HepG2 (cell line): ENCODE measurements around the gene PALM2AKAP2. TPM values are rescaled to one million over a fixed set of nuclear protein-coding genes. Genes with fewer than 3 reads are reported as not detected.

ENCODE experiments used
- ARID5B ChIP-seq: IDR thresholded peaks from 2 replicates; pipeline ENCODE4 v1.4.0; 2020; ENCODE audit warnings: mild to moderate bottlenecking, missing genetic modification reagents
- ATF3 ChIP-seq: sonication (generic); formaldehyde crosslinking; IDR thresholded peaks from 2 replicates; pipeline ENCODE4 v1.4.0; 2020; ENCODE audit warnings: missing genetic modification reagents
- CBX5 ChIP-seq: sonication (generic); formaldehyde crosslinking; IDR thresholded peaks from 2 replicates; pipeline ENCODE4 v1.4.0; 2020; ENCODE audit warnings: missing genetic modification reagents, borderline replicate concordance
- HOXA7 ChIP-seq: sonication (generic); formaldehyde crosslinking; IDR thresholded peaks from 2 replicates; pipeline ENCODE4 v1.8.1; 2022; ENCODE audit warnings: mild to moderate bottlenecking, missing genetic modification reagents, moderate library complexity
- PRDM15 ChIP-seq: sonication (generic); formaldehyde crosslinking; IDR thresholded peaks from 2 replicates; pipeline ENCODE4 v1.4.0; 2020; ENCODE audit warnings: missing genetic modification reagents
- PRPF4 ChIP-seq: fragments of 200-400 bp; formaldehyde crosslinking; IDR thresholded peaks from 2 replicates; pipeline ENCODE4 v1.6.1; 2016; ENCODE audit warnings: low read length, low read depth; ENCODE audit not compliant: poor library complexity, severe bottlenecking
- SALL2 ChIP-seq: sonication (generic); formaldehyde crosslinking; IDR thresholded peaks from 2 replicates; pipeline ENCODE4 v1.8.1; 2023; ENCODE audit warnings: mild to moderate bottlenecking, missing genetic modification reagents, inconsistent platforms
- SNRNP70 ChIP-seq: fragments of 200-400 bp; formaldehyde crosslinking; IDR thresholded peaks from 2 replicates; pipeline ENCODE4 v1.6.1; 2017; ENCODE audit warnings: mild to moderate bottlenecking, low read depth, low read length, moderate library complexity
- SOX13 ChIP-seq, 3 experiments: fragments of 450-650 bp in 1 of 3; sonication (generic) in 1 of 3; formaldehyde crosslinking in 1 of 3; IDR thresholded peaks in 2 of 3; conservative IDR thresholded peaks in 1 of 3; 2 replicates each; pipeline versions ENCODE4 v1.5.0 to v1.6.1; 2016 to 2020; ENCODE audit warnings: antibody characterized with exemption in 1 of 3, mild to moderate bottlenecking in 1 of 3, missing compliant biosample characterization in 1 of 3, missing genetic modification reagents in 1 of 3, moderate library complexity in 1 of 3
- SOX6 ChIP-seq, 2 experiments: fragments of 450-650 bp in 1 of 2; sonication (generic) in 1 of 2; formaldehyde crosslinking in 1 of 2; IDR thresholded peaks; 2 replicates each; pipeline versions ENCODE4 v1.4.0 to v1.6.1; 2017 to 2020; ENCODE audit warnings: antibody characterized with exemption in 1 of 2, mild to moderate bottlenecking in 1 of 2, missing genetic modification reagents in 1 of 2
- ZBTB7A ChIP-seq: sonication (generic); formaldehyde crosslinking; IDR thresholded peaks from 2 replicates; pipeline ENCODE4 v1.8.0; 2022; ENCODE audit warnings: mild to moderate bottlenecking, missing genetic modification reagents
- ZNF263 ChIP-seq: sonication (generic); formaldehyde crosslinking; IDR thresholded peaks from 2 replicates; pipeline ENCODE4 v1.4.0; 2020; ENCODE audit warnings: missing genetic modification reagents
- ZSCAN31 ChIP-seq: sonication (generic); formaldehyde crosslinking; IDR thresholded peaks from 2 replicates; pipeline ENCODE4 v1.5.0; 2020; ENCODE audit warnings: low read depth, mild to moderate bottlenecking, missing genetic modification reagents
- ZSCAN5A ChIP-seq: sonication (generic); formaldehyde crosslinking; IDR thresholded peaks from 2 replicates; pipeline ENCODE4 v1.8.0; 2022; ENCODE audit warnings: mild to moderate bottlenecking, missing genetic modification reagents, borderline replicate concordance
- polyA plus RNA-seq, 8 experiments: library from polyadenylated mRNA; depleted of rRNA in 3 of 8; stranded (reverse) in 7 of 8; unstranded in 1 of 8; fragments of >200 nt; fragmentation: Illumina TruSeq in 4 of 8; extraction: Trizol in 4 of 8; gene quantifications; 2 replicates each; pipeline versions ENCODE4 v1.2.1 to v1.2.3, GENCODE V29; 2011 to 2016; ENCODE audit warnings: low read depth in 4 of 8, missing spikeins in 1 of 8, mixed read lengths in 1 of 8; ENCODE audit not compliant: insufficient read depth in 1 of 8
- total RNA-seq, 5 experiments: library from RNA; depleted of rRNA; stranded (reverse); fragments of >200 nt; fragmentation: Illumina TruSeq; extraction: Trizol; gene quantifications; 2 replicates each; pipeline ENCODE4 v1.2.3, GENCODE V29; 2016; ENCODE audit warnings: low read depth in 1 of 5
- TF ChIP-seq, protein P1 (sequence below), 2 experiments: IDR thresholded peaks; 2 replicates each; pipeline ENCODE4 v1.6.1; 2011 to 2012; ENCODE audit warnings: low read length in 2 of 2, borderline replicate concordance in 1 of 2, low read depth in 1 of 2, mild to moderate bottlenecking in 1 of 2, moderate library complexity in 1 of 2

The PALM2AKAP2 gene
- total and polyA plus RNA-seq, 2 of the 13 experiments (the other 11 are each of a cell fraction or from before 2014, with no cell fraction given) = 0.25 to 1.8 TPM

DNA sequence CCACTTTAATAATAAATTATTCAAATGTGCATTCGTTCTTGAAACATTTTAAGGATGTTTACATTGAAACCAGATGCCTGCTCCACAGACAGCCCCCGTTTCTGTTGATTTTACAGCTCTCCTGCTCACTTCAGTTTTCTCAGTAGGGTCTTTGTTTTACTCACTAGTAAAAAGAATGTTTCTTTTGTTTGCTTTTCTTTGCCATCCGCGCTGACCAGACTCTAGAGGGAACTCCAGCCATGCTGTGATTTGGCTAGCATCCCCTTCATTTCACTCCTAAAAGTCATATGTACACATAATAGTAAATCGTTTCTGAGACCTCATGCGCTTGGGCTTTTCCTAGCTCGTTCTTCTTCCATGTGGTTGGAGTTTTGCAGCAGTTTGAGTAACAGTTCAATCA lies 28.7 kb upstream of the PALM2AKAP2 start (continued):
- TF ChIP-seq SALL2 = no peak
- TF ChIP-seq, protein P1, sequence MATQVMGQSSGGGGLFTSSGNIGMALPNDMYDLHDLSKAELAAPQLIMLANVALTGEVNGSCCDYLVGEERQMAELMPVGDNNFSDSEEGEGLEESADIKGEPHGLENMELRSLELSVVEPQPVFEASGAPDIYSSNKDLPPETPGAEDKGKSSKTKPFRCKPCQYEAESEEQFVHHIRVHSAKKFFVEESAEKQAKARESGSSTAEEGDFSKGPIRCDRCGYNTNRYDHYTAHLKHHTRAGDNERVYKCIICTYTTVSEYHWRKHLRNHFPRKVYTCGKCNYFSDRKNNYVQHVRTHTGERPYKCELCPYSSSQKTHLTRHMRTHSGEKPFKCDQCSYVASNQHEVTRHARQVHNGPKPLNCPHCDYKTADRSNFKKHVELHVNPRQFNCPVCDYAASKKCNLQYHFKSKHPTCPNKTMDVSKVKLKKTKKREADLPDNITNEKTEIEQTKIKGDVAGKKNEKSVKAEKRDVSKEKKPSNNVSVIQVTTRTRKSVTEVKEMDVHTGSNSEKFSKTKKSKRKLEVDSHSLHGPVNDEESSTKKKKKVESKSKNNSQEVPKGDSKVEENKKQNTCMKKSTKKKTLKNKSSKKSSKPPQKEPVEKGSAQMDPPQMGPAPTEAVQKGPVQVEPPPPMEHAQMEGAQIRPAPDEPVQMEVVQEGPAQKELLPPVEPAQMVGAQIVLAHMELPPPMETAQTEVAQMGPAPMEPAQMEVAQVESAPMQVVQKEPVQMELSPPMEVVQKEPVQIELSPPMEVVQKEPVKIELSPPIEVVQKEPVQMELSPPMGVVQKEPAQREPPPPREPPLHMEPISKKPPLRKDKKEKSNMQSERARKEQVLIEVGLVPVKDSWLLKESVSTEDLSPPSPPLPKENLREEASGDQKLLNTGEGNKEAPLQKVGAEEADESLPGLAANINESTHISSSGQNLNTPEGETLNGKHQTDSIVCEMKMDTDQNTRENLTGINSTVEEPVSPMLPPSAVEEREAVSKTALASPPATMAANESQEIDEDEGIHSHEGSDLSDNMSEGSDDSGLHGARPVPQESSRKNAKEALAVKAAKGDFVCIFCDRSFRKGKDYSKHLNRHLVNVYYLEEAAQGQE (IDR thresholded peaks at IDR 0.05; ENCODE audit: borderline replicate concordance in 1 of 2, low read depth in 1 of 2, low read length in 2 of 2) = no peak
- no peak for TF ChIP-seq ZSCAN31 (CRISPR knock-in tag)
- no peak for TF ChIP-seq PRDM15 (CRISPR knock-in tag)
- no peak for TF ChIP-seq SOX6 (IDR thresholded peaks at IDR 0.05)
- no peak for TF ChIP-seq SOX6 (CRISPR knock-in tag; IDR thresholded peaks at IDR 0.05)
- TF ChIP-seq SNRNP70 = no peak
- TF ChIP-seq ZNF263 (CRISPR knock-in tag) = no peak
- peak; percentile 16; the same call in 1 of the 2 replicates for TF ChIP-seq ARID5B (CRISPR knock-in tag)
- TF ChIP-seq ATF3 (CRISPR knock-in tag) = no peak
- TF ChIP-seq ZSCAN5A (CRISPR knock-in tag) = no peak
- TF ChIP-seq CBX5 = no peak
- no peak for TF ChIP-seq HOXA7 (CRISPR knock-in tag)
- no peak for TF ChIP-seq PRPF4
- no peak for TF ChIP-seq SOX13 (IDR thresholded peaks at IDR 0.05)
- TF ChIP-seq SOX13 (CRISPR knock-in tag; conservative IDR thresholded peaks at IDR 0.05 in 1 of 2, IDR thresholded peaks at IDR 0.05 in 1 of 2) = peak in 1 of 2 experiments; percentile 21; a peak in 1 of 4 replicates
- TF ChIP-seq ZBTB7A (CRISPR knock-in tag) = no peak
